GM19023 (cell line): ENCODE data around the gene ANKRD7.
"Not testable (repeated sequence)": the region's sequence is repeated elsewhere in the genome, so short reads cannot be mapped to it uniquely, and the experiment has no call there.

Experiments
- ATAC-seq: cut with Tn5 transposase; IDR thresholded peaks from one replicate; pipeline ENCODE4 v1.9.1; 2021; ENCODE audit warnings: mild to moderate bottlenecking, moderate library complexity; ENCODE audit not compliant: unreplicated experiment

Gene ANKRD7

DNA sequence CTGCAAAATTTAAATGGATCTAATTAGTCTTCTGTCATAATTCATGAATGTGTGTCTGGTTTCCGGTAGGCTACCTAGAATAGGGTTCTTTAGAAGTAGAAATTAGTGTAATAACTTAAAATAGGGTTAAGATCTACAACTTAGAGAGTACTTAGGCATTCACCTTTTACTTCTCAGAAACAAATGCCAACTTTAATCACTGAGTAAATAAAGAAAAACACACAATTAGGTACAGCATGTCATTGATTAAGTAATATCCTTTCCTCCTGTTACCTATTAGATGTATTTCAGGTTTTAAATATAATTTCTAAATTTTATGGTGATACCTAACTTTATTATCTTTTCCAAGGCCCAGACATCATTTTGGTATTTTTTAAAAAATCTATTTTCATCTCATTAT is 9.3 kb downstream of the ANKRD7 start:
- no peak for ATAC-seq

GRCh38 chr7:118239014-118239413 is 14.5 kb downstream of the ANKRD7 start:
- ATAC-seq, result no peak

DNA sequence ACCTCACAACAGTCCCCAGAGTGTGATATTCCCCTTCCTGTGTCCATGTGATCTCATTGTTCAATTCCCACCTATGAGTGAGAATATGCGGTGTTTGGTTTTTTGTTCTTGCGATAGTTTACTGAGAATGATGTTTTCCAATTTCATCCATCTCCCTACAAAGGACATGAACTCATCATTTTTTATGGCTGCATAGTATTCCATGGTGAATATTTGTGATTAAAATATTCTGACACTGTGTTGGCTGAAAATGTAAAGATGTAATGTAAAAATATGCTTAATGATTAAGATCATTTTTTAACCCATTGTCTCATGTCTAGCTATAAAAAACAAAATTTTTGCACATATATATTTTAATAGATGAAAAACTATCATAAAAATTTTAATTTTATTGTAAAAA is 15.8 kb downstream of the ANKRD7 start:
- ATAC-seq, result not testable (repeated sequence)

- no peak for ATAC-seq
Observed at GRCh38 chr7:118243695-118244094, 19.2 kb downstream of the ANKRD7 start.

DNA sequence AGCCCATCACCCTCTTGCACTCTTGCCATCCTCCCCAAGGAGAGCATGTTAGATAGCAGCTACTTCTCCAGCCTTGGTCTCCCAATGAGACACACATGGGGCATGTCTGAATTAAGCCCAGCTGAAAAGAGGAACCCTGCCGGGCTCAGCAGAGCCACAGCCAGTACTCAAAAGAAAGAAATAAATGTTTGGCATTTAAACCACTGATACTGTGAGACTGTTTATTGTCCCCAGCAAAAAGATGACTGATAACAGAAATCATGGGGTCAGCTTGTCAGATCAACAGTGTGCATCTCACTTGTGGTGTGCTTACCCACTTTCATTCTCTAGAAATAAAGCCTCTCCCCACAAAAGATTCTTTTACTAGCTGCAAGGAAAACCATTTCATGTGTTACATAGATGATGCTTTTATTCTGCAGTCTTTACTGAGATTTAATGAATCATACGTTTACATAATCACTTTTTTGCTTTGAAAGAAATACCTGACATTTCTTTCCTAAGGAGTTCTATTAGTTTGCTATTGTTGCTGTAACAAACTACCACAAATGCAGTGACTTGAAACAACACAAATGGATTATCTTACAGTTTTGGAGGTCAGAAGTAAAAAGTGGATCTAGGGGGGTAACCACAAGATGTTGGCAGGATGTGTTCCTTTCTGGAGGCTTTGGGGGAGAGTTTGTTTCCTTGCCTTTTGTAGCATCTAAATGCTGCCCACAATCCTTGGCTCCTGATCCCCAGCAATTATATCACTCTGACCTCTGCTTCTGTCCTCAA is 20.9 kb downstream of the ANKRD7 start:
- peak; percentile 78 for ATAC-seq

DNA sequence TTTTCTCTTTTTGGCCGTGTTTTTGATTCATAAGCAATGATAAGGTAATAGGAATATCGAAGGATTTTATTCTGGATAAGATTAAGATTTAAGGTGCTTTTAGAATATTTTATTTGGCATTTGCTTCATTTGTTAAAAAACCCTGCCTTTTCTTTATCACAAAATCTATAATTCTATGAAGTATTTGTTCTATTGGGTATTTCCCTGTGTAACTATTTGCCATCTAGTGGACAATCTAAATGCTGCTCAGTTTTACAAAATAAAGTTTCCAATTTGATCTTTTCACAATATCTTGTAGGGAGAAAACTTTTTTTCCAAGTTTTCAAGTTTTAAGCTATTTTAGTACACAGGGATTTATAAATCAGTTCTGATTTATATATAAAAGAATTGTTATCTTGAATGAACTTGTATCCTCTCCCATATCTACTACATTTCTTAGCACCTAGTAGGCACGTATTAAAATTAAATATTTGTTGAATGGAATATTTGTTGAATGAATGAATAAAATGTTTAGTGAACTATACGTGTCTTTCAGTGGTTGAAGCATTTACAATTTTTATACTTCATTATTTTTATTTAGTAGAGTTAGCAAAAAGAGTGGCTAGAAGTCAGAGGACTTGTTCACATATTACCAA is 26.5 kb downstream of the ANKRD7 start:
- ATAC-seq, result no peak

DNA sequence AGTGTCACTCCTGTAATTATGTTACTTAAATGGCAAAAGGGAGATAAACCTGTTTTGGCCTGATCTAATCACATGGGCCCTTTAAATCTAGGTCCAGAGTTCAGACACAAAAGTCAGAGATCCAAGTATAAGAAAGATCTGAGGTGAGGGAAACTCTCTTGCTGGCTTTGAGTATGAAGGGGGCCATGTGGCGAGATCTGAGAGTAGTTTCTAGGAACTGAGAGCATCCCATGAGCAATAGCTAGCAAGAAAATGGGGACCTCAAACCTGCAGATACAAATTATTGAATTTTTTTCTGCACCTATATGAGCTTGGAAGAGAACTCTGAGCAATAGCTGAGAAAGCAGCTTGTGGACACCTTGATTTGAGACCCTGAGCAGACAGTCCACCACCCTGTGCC is 27.6 kb downstream of the ANKRD7 start:
- peak; percentile 52 for ATAC-seq

- ATAC-seq, result no peak
Observed at GRCh38 chr7:118259115-118259514, 34.6 kb downstream of the ANKRD7 start.

DNA sequence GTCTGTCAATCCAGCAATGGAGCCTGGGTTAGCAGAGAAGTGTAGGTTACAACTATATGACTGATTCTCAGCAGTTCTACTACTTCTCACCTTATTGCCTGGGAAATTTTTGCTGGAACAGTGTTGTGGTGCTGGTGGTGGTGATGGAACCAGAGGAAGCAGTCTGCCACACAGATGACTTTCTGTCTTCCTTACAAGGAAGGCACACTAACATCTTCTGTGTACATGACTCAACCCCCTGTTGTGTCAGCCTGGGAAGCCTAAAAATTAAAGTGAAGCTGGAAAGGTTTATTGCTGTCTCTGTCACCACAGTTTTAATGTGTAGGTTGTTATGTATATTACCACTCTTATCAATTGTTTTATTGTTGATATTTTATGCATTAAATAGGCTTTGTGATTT is 40.3 kb downstream of the ANKRD7 start:
- ATAC-seq, result no peak

DNA sequence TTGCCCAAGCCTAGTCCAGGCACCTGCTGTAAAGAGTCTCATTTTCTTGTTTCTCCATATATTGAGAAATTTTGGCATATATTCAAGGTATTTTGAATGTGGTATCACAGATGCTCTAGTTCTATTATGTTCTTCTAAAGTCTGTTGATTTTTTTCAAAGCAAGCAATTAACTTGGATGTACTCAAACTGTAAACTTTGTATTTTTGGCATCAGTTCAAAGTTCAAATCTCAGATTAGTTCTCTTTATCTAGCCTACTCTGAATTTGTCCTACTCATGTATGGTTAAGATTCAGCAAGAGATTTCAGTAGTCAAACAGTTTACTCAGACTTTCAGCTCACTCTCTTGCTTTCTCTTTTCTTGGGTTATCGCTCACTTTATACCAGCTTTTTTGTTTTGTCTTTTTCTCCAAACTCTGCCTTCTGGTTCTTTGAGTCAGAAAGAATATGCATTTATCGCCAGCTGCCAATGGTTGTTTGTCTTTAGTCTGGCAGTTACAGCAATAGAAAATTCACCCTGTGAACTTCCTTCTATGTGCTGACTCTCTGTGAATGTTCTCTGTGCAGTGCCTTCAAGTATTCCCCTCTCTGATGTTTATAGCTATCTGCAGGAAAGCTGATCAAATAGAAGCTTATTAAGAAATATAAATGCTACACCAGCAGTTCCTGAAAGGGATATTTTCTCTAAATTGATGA is 56.0 kb downstream of the ANKRD7 start:
- no peak for ATAC-seq

GRCh38 chr7:118281196-118281595 is 56.7 kb downstream of the ANKRD7 start:
- no peak for ATAC-seq

DNA sequence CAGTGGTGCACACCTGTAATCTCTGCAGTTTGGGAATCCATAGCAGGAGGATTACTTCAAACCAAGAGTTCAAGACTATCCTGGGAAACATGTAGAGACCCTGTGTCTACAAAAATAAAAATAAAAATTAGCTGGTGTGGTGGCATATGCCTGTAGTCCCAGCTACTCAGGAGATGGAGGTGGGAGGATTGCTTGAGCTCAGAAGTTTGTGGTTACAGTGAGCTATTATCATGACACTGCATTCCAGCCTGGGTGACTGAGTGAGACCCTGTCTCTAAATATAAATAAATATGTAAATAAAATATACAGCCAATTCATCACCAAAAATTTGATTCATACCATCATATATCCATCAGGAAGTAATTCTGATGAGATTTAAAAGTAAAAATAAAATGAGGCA is 60.9 kb downstream of the ANKRD7 start:
- ATAC-seq, result no peak

DNA sequence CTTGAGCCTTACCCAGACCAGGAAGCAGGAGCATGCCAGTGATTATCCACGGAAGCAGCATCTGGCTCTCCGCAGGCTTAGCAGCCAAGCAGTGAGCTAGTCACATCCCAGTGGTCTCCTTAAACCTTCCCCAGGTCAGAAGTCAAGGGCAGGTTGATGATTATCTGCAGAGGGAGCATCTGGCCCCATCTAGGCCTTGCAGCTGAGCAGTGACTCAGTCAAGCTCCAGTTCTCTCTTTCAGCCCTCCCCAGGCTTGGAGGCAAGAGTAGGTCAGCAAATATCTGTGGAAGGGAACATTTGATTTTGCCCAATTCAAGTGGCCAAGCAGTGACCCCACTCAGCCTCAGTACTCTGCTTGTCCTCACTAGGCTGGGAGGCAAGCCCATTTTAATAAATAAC is 61.6 kb downstream of the ANKRD7 start:
- no peak for ATAC-seq

- peak; percentile 70 for ATAC-seq
Observed at GRCh38 chr7:118288098-118288497, 63.6 kb downstream of the ANKRD7 start.

DNA sequence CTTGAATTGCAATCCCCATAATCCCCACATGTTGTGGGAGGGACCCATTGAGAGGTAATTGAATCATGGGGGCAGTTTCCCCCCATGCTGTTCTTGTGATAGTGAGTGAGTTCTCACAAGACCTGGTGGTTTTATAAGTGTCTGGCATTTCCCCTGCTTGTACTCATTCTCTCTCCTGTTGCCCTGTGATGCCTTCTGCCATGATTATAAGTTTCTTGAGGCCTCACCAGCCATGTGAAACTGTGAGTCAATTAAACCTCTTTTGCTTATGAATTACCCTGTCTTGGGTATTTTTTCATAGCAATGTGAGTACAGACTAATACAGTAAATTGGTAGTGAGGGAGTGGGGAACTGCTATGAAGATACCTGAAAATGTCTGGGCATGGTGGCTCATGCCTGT is 65.0 kb downstream of the ANKRD7 start:
- no peak for ATAC-seq
